NT2/D1 (cell line): ENCODE measurements around the gene CAMTA1.

Experiments used
- DNase-seq: peaks from one replicate; pipeline ENCODE4 v3.0.0-alpha.2; 2011; ENCODE audit warnings: low read depth, low spot score
- H3K27me3 ChIP-seq: 2 replicates; pipeline ENCODE4 v1.6.0; 2011; ENCODE audit warnings: mild to moderate bottlenecking; ENCODE audit not compliant: insufficient read length, insufficient read depth
- H3K36me3 ChIP-seq: 2 replicates; pipeline ENCODE4 v1.6.1; 2011; ENCODE audit warnings: mild to moderate bottlenecking, low read length, mixed read lengths; ENCODE audit not compliant: insufficient read depth, insufficient read length
- H3K4me1 ChIP-seq: 2 replicates; pipeline ENCODE4 v1.5.1; 2011; ENCODE audit not compliant: insufficient read depth, insufficient read length
- H3K4me3 ChIP-seq: 2 replicates; pipeline ENCODE4 v1.5.1; 2011; ENCODE audit warnings: low read depth; ENCODE audit not compliant: insufficient read length
- H3K9ac ChIP-seq: 2 replicates; pipeline ENCODE4 v1.6.0; 2011; ENCODE audit warnings: low read depth; ENCODE audit not compliant: insufficient read length
- H3K9me3 ChIP-seq: 2 replicates; pipeline ENCODE4 v1.5.1; 2011; ENCODE audit warnings: mild to moderate bottlenecking, low read length; ENCODE audit not compliant: insufficient read depth
- SUZ12 ChIP-seq: IDR thresholded peaks from 2 replicates; pipeline ENCODE4 v1.6.1; 2011; ENCODE audit not compliant: insufficient read length, insufficient read depth; ENCODE audit errors: extremely low read depth
- YY1 ChIP-seq: IDR thresholded peaks from 2 replicates; pipeline ENCODE4 v1.6.1; 2011; ENCODE audit not compliant: insufficient read length, insufficient read depth
- ZNF274 ChIP-seq: IDR thresholded peaks from 2 replicates; pipeline ENCODE4 v1.6.1; 2011; ENCODE audit warnings: mild to moderate bottlenecking, low read depth, low read length

Gene CAMTA1

GRCh38 chr1:7278827-7279765 lies 493.8 kb downstream of the CAMTA1 start:
- Histone ChIP-seq H3K4me3 (no peak overlapping the region), H3K9ac (no peak overlapping the region), H3K27me3 (no peaks in the 10 kb centered on the region), H3K4me1 (peaks cover 3% of the 10 kb centered on the region), H3K9me3 (peaks cover 10% of the 10 kb centered on the region; the same call in 1 of the 2 replicates), H3K36me3 (no peaks in the 10 kb centered on the region)
- DNase-seq = no peak
- TF ChIP-seq YY1 (no peak), ZNF274 (no peak), SUZ12 (no peak)

- H3K9ac ChIP-seq = no peak overlapping the region
- H3K36me3 ChIP-seq = no peaks in the 10 kb centered on the region
- H3K4me1 ChIP-seq = peaks cover 3% of the 10 kb centered on the region
- TF ChIP-seq SUZ12 = no peak
- TF ChIP-seq ZNF274 = no peak
- no peak for TF ChIP-seq YY1
- no peak for DNase-seq
- no peak overlapping the region for H3K4me3 ChIP-seq
- H3K9me3 ChIP-seq = peaks cover 10% of the 10 kb centered on the region; the same call in 1 of the 2 replicates
- H3K27me3 ChIP-seq = no peaks in the 10 kb centered on the region
Measured at GRCh38 chr1:7279769-7280168, 494.5 kb downstream of the CAMTA1 start.

GRCh38 chr1:7280347-7280960 lies 495.2 kb downstream of the CAMTA1 start:
- DNase-seq = no peak
- Histone ChIP-seq H3K4me3 (no peak overlapping the region), H3K9me3 (peaks cover 10% of the 10 kb centered on the region; the same call in 1 of the 2 replicates), H3K27me3 (no peaks in the 10 kb centered on the region), H3K36me3 (no peaks in the 10 kb centered on the region), H3K9ac (no peak overlapping the region), H3K4me1 (peaks cover 3% of the 10 kb centered on the region)
- TF ChIP-seq SUZ12 (no peak), ZNF274 (no peak), YY1 (no peak)

- TF ChIP-seq ZNF274 = no peak
- TF ChIP-seq SUZ12 = no peak
- TF ChIP-seq YY1 = no peak
- Histone ChIP-seq H3K9ac (no peak overlapping the region), H3K9me3 (peaks cover 7% of the 10 kb centered on the region; the same call in 1 of the 2 replicates), H3K4me3 (no peak overlapping the region), H3K27me3 (no peaks in the 10 kb centered on the region), H3K4me1 (peaks cover 3% of the 10 kb centered on the region), H3K36me3 (no peaks in the 10 kb centered on the region)
- DNase-seq = no peak
Measured at GRCh38 chr1:7281821-7282220, 496.6 kb downstream of the CAMTA1 start.

- DNase-seq = no peak
- Histone ChIP-seq H3K9me3 (no peaks in the 10 kb centered on the region), H3K4me3 (no peak overlapping the region), H3K36me3 (no peaks in the 10 kb centered on the region), H3K27me3 (no peaks in the 10 kb centered on the region), H3K9ac (no peak overlapping the region), H3K4me1 (peaks cover 3% of the 10 kb centered on the region)
- TF ChIP-seq ZNF274 = no peak
- TF ChIP-seq YY1 = no peak
- TF ChIP-seq SUZ12 = no peak
Measured at GRCh38 chr1:7284839-7285435, 499.7 kb downstream of the CAMTA1 start.

GRCh38 chr1:7285856-7286454 lies 500.7 kb downstream of the CAMTA1 start:
- Histone ChIP-seq H3K9ac (no peak overlapping the region), H3K27me3 (no peaks in the 10 kb centered on the region), H3K4me1 (no peaks in the 10 kb centered on the region), H3K4me3 (no peak overlapping the region), H3K9me3 (no peaks in the 10 kb centered on the region), H3K36me3 (no peaks in the 10 kb centered on the region)
- TF ChIP-seq ZNF274 (no peak), YY1 (no peak)
- no peak for DNase-seq
